Endothelial cell (in vitro differentiated cells): ENCODE measurements around the gene ITLN1. TPM values are rescaled to one million over a fixed set of nuclear protein-coding genes. Genes with fewer than 3 reads are reported as not detected.

Experiments
- DNase-seq: peaks from one replicate; pipeline ENCODE4 v3.0.0; 2021; ENCODE audit warnings: low spot score
- H3K27ac Mint-ChIP-seq: one replicate; pipeline ENCODE4 v1.8.0; 2021; ENCODE audit warnings: mixed read lengths, inconsistent platforms; ENCODE audit not compliant: unreplicated experiment
- H3K27me3 Mint-ChIP-seq: one replicate; pipeline ENCODE4 v1.8.0; 2021; ENCODE audit warnings: mild to moderate bottlenecking, moderate library complexity, mixed read lengths, inconsistent platforms; ENCODE audit not compliant: unreplicated experiment
- H3K36me3 Mint-ChIP-seq: one replicate; pipeline ENCODE4 v1.8.0; 2021; ENCODE audit warnings: mild to moderate bottlenecking, low read depth, mixed read lengths, inconsistent platforms; ENCODE audit not compliant: unreplicated experiment
- H3K4me1 Mint-ChIP-seq: one replicate; pipeline ENCODE4 v1.8.0; 2021; ENCODE audit warnings: mild to moderate bottlenecking, mixed read lengths, inconsistent platforms; ENCODE audit not compliant: unreplicated experiment
- H3K4me3 Mint-ChIP-seq: one replicate; pipeline ENCODE4 v1.8.0; 2021; ENCODE audit warnings: mild to moderate bottlenecking, mixed read lengths, inconsistent platforms; ENCODE audit not compliant: unreplicated experiment
- H3K9me3 Mint-ChIP-seq: one replicate; pipeline ENCODE4 v1.8.0; 2021; ENCODE audit warnings: mixed read lengths, inconsistent platforms; ENCODE audit not compliant: unreplicated experiment
- total RNA-seq: library from RNA; stranded (reverse); fragmentation: NEBNext Ultra II Directional; extraction: Animal tissue kit (Norgen Biotek cat#: 25700); gene quantifications from one replicate; pipeline ENCODE4 v1.2.1, GENCODE V29; 2021; ENCODE audit not compliant: unreplicated experiment
- TF ChIP-seq, protein P1 (sequence below): fragments of 200-600 bp; sonication (generic); IDR thresholded peaks from one replicate; pipeline ENCODE4 v1.5.0; 2021; ENCODE audit warnings: antibody characterized with exemption; ENCODE audit not compliant: unreplicated experiment

ITLN1 gene
- total RNA-seq, 1 donor from 2014 or later = not detected

DNA sequence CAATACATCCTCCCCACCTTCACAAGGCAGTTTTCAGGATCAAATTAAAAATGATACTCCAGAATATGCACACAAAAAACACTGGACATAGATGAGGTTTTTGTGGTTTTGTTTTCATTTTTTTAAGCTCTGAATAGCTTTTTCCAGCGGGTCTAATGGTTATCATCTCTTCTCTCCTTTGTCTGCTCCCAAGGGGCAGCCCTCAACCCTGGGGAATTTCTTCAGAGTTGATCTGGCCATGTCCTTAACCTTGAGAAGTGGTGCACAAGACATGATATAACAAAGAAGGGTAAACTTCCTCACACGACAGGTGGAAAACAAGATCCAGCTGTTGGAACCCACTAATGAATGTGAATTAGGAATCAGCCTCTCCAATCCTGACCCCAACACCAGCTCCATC, 20.8 kb downstream of the ITLN1 start:
- no peak overlapping the region for H3K4me3 Mint-ChIP-seq
- DNase-seq = no peak
- peaks cover 2% of the 10 kb centered on the region for H3K27me3 Mint-ChIP-seq
- no peaks in the 10 kb centered on the region for H3K36me3 Mint-ChIP-seq
- TF ChIP-seq, protein P1, sequence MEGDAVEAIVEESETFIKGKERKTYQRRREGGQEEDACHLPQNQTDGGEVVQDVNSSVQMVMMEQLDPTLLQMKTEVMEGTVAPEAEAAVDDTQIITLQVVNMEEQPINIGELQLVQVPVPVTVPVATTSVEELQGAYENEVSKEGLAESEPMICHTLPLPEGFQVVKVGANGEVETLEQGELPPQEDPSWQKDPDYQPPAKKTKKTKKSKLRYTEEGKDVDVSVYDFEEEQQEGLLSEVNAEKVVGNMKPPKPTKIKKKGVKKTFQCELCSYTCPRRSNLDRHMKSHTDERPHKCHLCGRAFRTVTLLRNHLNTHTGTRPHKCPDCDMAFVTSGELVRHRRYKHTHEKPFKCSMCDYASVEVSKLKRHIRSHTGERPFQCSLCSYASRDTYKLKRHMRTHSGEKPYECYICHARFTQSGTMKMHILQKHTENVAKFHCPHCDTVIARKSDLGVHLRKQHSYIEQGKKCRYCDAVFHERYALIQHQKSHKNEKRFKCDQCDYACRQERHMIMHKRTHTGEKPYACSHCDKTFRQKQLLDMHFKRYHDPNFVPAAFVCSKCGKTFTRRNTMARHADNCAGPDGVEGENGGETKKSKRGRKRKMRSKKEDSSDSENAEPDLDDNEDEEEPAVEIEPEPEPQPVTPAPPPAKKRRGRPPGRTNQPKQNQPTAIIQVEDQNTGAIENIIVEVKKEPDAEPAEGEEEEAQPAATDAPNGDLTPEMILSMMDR = no peak
- no peaks in the 10 kb centered on the region for H3K9me3 Mint-ChIP-seq
- H3K27ac Mint-ChIP-seq = no peak overlapping the region
- H3K4me1 Mint-ChIP-seq = peaks cover 21% of the 10 kb centered on the region

DNA sequence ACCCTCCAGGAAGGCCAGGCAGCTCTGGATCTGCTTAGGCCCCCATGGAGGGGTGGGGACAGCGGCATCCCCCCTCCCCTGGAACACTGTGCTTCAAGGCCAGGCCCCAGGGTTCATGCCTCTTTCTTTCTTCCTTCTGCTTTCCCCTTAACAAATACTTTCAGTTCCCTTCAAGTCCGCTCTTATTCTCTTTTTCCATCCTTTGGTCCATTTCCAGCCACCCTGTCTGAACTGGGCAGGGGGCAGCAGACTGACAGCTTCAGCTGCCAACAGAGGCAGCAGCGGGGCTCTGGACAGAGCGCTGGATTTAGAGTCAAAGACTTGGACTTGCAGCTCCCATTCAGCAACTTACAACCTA, 21.2 kb downstream of the ITLN1 start:
- TF ChIP-seq, protein P1 = no peak
- H3K27me3 Mint-ChIP-seq = peaks cover 2% of the 10 kb centered on the region
- H3K9me3 Mint-ChIP-seq = no peaks in the 10 kb centered on the region
- peaks cover 21% of the 10 kb centered on the region for H3K4me1 Mint-ChIP-seq
- H3K36me3 Mint-ChIP-seq = no peaks in the 10 kb centered on the region
- DNase-seq = no peak
- H3K27ac Mint-ChIP-seq = no peak overlapping the region
- H3K4me3 Mint-ChIP-seq = no peak overlapping the region

DNA sequence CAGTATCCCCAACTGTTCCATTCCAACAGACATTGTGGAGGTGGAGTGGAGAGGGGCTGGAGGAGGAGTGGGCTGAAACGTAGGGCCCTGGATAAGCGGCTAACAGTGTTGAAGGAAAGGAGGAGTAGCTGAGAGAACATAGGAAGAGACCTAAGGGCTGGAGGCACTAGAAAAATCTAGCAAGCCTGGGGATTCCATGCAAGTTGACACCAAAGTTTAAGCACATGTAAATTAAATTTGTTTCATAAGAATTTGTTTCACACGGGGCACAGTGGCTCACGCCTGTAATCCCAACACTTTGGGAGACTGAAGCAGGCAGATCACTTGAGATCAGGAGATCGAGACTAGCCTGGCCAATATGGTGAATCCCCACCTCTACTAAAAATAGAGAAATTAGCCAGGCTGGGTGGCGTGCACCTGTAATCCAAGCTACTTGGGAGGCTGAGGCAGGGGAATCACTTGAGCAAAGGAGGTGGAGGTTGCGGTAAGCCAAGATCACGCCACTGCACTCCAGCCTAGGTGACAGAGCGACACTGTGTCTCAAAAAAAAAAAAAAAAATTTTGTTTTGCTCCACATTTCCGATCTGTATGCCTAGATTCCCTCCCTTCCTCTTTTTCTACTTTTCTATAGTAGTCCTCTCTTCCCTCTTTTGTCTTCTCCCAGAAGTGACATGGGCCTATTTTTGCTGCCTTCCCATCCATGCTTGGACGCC, 21.8 kb downstream of the ITLN1 start:
- Mint-ChIP-seq H3K27ac (no peak overlapping the region), H3K4me3 (no peak overlapping the region), H3K27me3 (peaks cover 2% of the 10 kb centered on the region), H3K9me3 (no peaks in the 10 kb centered on the region), H3K36me3 (no peaks in the 10 kb centered on the region), H3K4me1 (peaks cover 21% of the 10 kb centered on the region)
- TF ChIP-seq, protein P1 = no peak
- DNase-seq = no peak

DNA sequence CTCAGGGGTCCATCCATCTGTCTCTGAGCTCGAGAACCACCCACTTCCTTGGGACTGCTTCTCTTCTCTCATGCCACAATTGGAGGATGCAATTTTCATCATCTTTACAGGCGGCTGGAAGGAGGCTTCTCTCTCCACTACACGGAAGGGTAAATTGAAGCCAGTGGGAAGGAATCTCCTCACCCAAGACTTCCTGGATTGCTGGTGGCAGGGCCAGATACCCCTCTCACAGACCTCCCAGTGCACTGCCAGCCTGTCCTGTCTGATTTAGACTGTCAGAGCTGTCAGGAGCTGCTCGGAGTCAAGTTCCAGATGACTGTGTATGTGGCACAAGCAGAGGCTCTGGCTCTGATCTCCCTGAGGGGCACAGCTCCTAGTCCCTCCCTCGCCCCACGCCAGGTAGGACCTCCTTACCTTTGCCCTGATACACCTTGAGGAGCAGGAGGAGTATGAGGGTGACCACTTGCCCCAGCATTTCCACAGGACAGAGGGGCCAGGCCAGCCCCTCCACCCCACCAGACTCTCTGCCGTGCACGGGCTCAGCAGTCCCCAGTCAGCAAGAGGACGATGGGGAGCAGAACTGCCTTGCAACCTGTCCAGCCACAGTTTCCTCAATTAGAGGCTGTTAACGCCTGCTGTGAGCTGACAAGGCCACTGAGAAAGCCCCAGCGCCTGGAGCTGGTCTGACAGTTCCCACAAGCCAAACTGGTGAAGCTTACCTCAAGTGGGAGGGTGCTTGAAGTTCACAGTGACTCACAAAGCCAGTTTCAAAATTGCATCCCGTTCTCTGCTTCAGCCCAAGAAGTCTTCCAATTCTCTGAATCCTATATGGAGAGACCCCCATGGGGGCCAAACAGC, 22.5 kb downstream of the ITLN1 start, which contains the start of gene CD244:
Gene CD244 (minus strand): TSS at position 685 of the 858 bp plus-strand sequence. CDS start 210 bp downstream, at position 475.
- Mint-ChIP-seq H3K36me3 (no peaks in the 10 kb centered on the region), H3K27me3 (peaks cover 2% of the 10 kb centered on the region), H3K27ac (no peak within 1 kb of the TSS), H3K4me1 (peaks cover 21% of the 10 kb centered on the region), H3K9me3 (no peaks in the 10 kb centered on the region), H3K4me3 (no peak within 1 kb of the TSS)
- DNase-seq = no peak
- TF ChIP-seq, protein P1 = no peak
